LNCaP clone FGC (cell line): ENCODE results near the gene RAPGEFL1.

Experiments used
- DNase-seq: peaks from one replicate; pipeline ENCODE4 v3.0.0-alpha.2; 2011; ENCODE audit warnings: low read depth
- H3K4me3 ChIP-seq: 2 replicates; pipeline ENCODE4 v1.5.1; 2011; ENCODE audit warnings: mild to moderate bottlenecking, low read depth, low read length, control low read depth
- CTCF ChIP-seq: IDR thresholded peaks from 2 replicates; pipeline ENCODE4 v1.5.1; 2012; ENCODE audit warnings: mild to moderate bottlenecking; ENCODE audit not compliant: control insufficient read depth, insufficient read depth; ENCODE audit errors: extremely low read depth

RAPGEFL1 gene

DNA sequence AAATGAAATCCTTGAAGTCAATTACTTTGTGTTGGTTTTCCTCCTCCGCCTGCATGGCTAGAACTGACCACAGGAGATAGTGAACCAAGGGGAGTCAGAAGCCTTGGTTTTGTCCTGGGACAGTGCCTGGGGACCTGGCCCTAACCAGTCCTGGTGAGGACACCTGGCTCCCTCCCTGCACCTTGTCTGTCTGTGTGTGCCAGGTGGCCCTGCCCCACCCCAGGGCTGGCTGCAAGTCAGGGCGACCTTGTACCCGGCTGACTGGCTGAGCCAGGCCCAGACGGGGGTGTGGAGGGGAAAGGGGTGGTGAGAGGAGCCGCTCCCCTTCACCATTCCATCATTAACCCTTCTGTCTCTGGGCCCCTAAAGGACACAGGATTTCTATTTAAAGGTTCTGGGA lies 3.4 kb downstream of the RAPGEFL1 start:
- H3K4me3 ChIP-seq, result no peak overlapping the region
- TF ChIP-seq CTCF, result no peak
- DNase-seq, result no peak

DNA sequence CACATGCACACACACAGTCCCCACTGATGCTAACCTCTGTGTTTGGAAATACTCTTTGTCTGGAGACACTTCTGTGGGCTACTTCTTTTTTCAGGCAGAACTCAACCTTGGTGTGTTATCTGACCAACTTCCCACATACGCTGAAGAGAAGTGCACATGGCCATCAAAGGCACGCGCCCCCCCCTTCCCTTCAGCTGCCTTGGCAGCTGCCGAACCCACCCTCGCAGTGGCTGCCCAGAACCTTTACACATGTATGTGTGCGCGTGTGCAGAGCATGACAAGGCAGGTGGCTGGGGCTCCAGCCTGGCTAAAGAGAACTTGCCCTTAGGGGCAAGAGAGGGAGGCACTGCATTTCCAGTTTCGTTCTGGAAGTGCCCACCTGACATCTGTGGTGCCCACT lies 3.9 kb downstream of the RAPGEFL1 start:
- DNase-seq, result no peak
- TF ChIP-seq CTCF, result no peak
- no peak overlapping the region for H3K4me3 ChIP-seq

GRCh38 chr17:40182606-40183005 lies 5.3 kb downstream of the RAPGEFL1 start:
- H3K4me3 ChIP-seq, result no peak overlapping the region
- no peak for DNase-seq
- no peak for TF ChIP-seq CTCF

- DNase-seq, result no peak
- H3K4me3 ChIP-seq, result no peak overlapping the region
- no peak for TF ChIP-seq CTCF
Measured at GRCh38 chr17:40187238-40187637, 10.0 kb downstream of the RAPGEFL1 start.

GRCh38 chr17:40188694-40189093 lies 11.4 kb downstream of the RAPGEFL1 start:
- no peak for DNase-seq
- no peak for TF ChIP-seq CTCF
- no peak overlapping the region for H3K4me3 ChIP-seq

- TF ChIP-seq CTCF, result no peak
- DNase-seq, result no peak
- no peak overlapping the region for H3K4me3 ChIP-seq
Measured at GRCh38 chr17:40190197-40191021, 13.1 kb downstream of the RAPGEFL1 start.
